ENCODE measurements around the gene TNNI2. TPM values are rescaled to one million over a fixed set of nuclear protein-coding genes. Genes with fewer than 3 reads are reported as not detected.

The TNNI2 gene
- total RNA-seq, 1 donor from 2014 or later = not detected

GRCh38 chr11:1815751-1816150 lies 23.0 kb upstream of the TNNI2 start:
- Histone ChIP-seq H3K36me3 (no peaks in the 10 kb centered on the region), H3K4me3 (no peak overlapping the region), H3K9me3 (replicated peaks) (peaks cover 28% of the 10 kb centered on the region), H3K27ac (replicated peaks) (no peak overlapping the region), H3K4me1 (no peaks in the 10 kb centered on the region), H3K27me3 (ENCODE audit: low read depth) (peaks cover 42% of the 10 kb centered on the region)
- no peak for TF ChIP-seq CTCF (IDR thresholded peaks at IDR 0.05; ENCODE audit: borderline replicate concordance)
- no peak for DNase-seq
- intact Hi-C loops (cut with micrococcal nuclease) = no loop called here

GRCh38 chr11:1817000-1817399 lies 21.8 kb upstream of the TNNI2 start:
- H3K4me3 ChIP-seq = no peak overlapping the region
- no peaks in the 10 kb centered on the region for H3K36me3 ChIP-seq
- H3K9me3 ChIP-seq (replicated peaks) = peaks cover 28% of the 10 kb centered on the region
- H3K27ac ChIP-seq (replicated peaks) = no peak overlapping the region
- no peaks in the 10 kb centered on the region for H3K4me1 ChIP-seq
- TF ChIP-seq CTCF (IDR thresholded peaks at IDR 0.05; ENCODE audit: borderline replicate concordance) = no peak
- DNase-seq = no peak
- peaks cover 42% of the 10 kb centered on the region for H3K27me3 ChIP-seq (ENCODE audit: low read depth)
- intact Hi-C loops (cut with micrococcal nuclease) = no loop called here

- intact Hi-C loops (cut with micrococcal nuclease) = no loop called here
- no peak overlapping the region for H3K4me3 ChIP-seq
- no peak for DNase-seq
- no peak overlapping the region for H3K27ac ChIP-seq (replicated peaks)
- TF ChIP-seq CTCF (IDR thresholded peaks at IDR 0.05; ENCODE audit: borderline replicate concordance) = no peak
- no peaks in the 10 kb centered on the region for H3K36me3 ChIP-seq
- peaks cover 24% of the 10 kb centered on the region for H3K9me3 ChIP-seq (replicated peaks)
- H3K4me1 ChIP-seq = no peaks in the 10 kb centered on the region
- peaks cover 37% of the 10 kb centered on the region for H3K27me3 ChIP-seq (ENCODE audit: low read depth)
These were observed 21.3 kb upstream of the TNNI2 start for GRCh38 chr11:1817511-1817910.

- intact Hi-C loops (cut with micrococcal nuclease) = no loop called here
- Histone ChIP-seq H3K36me3 (no peaks in the 10 kb centered on the region), H3K27ac (replicated peaks) (no peak overlapping the region), H3K4me3 (no peak overlapping the region), H3K4me1 (no peaks in the 10 kb centered on the region), H3K27me3 (ENCODE audit: low read depth) (peaks cover 26% of the 10 kb centered on the region), H3K9me3 (replicated peaks) (peaks cover 24% of the 10 kb centered on the region)
- DNase-seq = no peak
- TF ChIP-seq CTCF (IDR thresholded peaks at IDR 0.05; ENCODE audit: borderline replicate concordance) = no peak
These were observed 19.7 kb upstream of the TNNI2 start for GRCh38 chr11:1819074-1819473.

GRCh38 chr11:1820463-1821325 lies 18.1 kb upstream of the TNNI2 start:
- no peak for TF ChIP-seq CTCF (IDR thresholded peaks at IDR 0.05; ENCODE audit: borderline replicate concordance)
- DNase-seq = no peak
- Histone ChIP-seq H3K27ac (replicated peaks) (no peak overlapping the region), H3K4me3 (no peak overlapping the region), H3K9me3 (replicated peaks) (peaks cover 24% of the 10 kb centered on the region), H3K36me3 (no peaks in the 10 kb centered on the region), H3K27me3 (ENCODE audit: low read depth) (peaks cover 11% of the 10 kb centered on the region), H3K4me1 (no peaks in the 10 kb centered on the region)
- intact Hi-C loops (cut with micrococcal nuclease) = no loop called here
